H9 (cell line): ENCODE measurements around the gene SLC35A5. TPM values are rescaled to one million over a fixed set of nuclear protein-coding genes. Genes with fewer than 3 reads are reported as not detected.

Experiments
- DNase-seq: peaks from one replicate; pipeline ENCODE4 v3.0.0-alpha.2; 2017
- H2AFZ ChIP-seq: one replicate; pipeline ENCODE4 v1.6.1; 2013; ENCODE audit warnings: mild to moderate bottlenecking, low read length, control low read depth, moderate library complexity
- H2AK5ac ChIP-seq: 2 replicates; pipeline ENCODE4 v1.6.1; 2013; ENCODE audit warnings: low read length, control low read depth, mixed read lengths; ENCODE audit not compliant: insufficient read length
- H2BK120ac ChIP-seq: one replicate; pipeline ENCODE4 v1.6.1; 2013; ENCODE audit warnings: low read depth, mild to moderate bottlenecking, low read length, control low read depth, inconsistent platforms; ENCODE audit not compliant: poor library complexity, severe bottlenecking
- H2BK12ac ChIP-seq: 2 replicates; pipeline ENCODE4 v1.6.1; 2013; ENCODE audit warnings: low read length, control low read depth, mixed read lengths, low read depth; ENCODE audit not compliant: insufficient read length
- H2BK15ac ChIP-seq: 2 replicates; pipeline ENCODE4 v1.6.1; 2013; ENCODE audit warnings: low read depth, low read length, control low read depth
- H2BK20ac ChIP-seq: one replicate; pipeline ENCODE4 v1.6.1; 2013; ENCODE audit warnings: low read depth, mild to moderate bottlenecking, low read length, control low read depth, inconsistent platforms; ENCODE audit not compliant: poor library complexity, severe bottlenecking
- H2BK5ac ChIP-seq: 2 replicates; pipeline ENCODE4 v1.6.1; 2013; ENCODE audit warnings: low read length, control low read depth, mixed read lengths; ENCODE audit not compliant: insufficient read length
- H3K14ac ChIP-seq: 2 replicates; pipeline ENCODE4 v1.6.1; 2013; ENCODE audit warnings: low read length, control low read depth; ENCODE audit not compliant: insufficient read depth
- H3K18ac ChIP-seq: 2 replicates; pipeline ENCODE4 v1.6.1; 2013; ENCODE audit warnings: low read depth, mild to moderate bottlenecking, mixed read lengths, low read length, control low read depth; ENCODE audit not compliant: insufficient read length
- H3K23ac ChIP-seq: 2 replicates; pipeline ENCODE4 v1.6.1; 2013; ENCODE audit warnings: low read length, control low read depth, mixed read lengths, low read depth; ENCODE audit not compliant: insufficient read length
- H3K23me2 ChIP-seq: 2 replicates; pipeline ENCODE4 v1.6.1; 2013; ENCODE audit warnings: low read depth, mild to moderate bottlenecking, mixed read lengths, low read length, control low read depth; ENCODE audit not compliant: insufficient read length, poor library complexity, severe bottlenecking
- H3K27ac ChIP-seq: 2 replicates; pipeline ENCODE4 v1.5.1; 2013; ENCODE audit warnings: low read length, control low read depth, mixed read lengths, low read depth; ENCODE audit not compliant: insufficient read length
- H3K27me3 ChIP-seq: 2 replicates; pipeline ENCODE4 v1.6.1; 2013; ENCODE audit warnings: low read length, control low read depth, inconsistent platforms; ENCODE audit not compliant: insufficient read depth
- H3K4ac ChIP-seq: 2 replicates; pipeline ENCODE4 v1.6.1; 2013; ENCODE audit warnings: low read depth, mild to moderate bottlenecking, control low read depth, inconsistent platforms, low read length, moderate library complexity
- H3K4me1 ChIP-seq: 2 replicates; pipeline ENCODE4 v1.6.1; 2013; ENCODE audit warnings: low read length, control low read depth, inconsistent platforms; ENCODE audit not compliant: insufficient read depth
- H3K4me2 ChIP-seq: 2 replicates; pipeline ENCODE4 v1.6.1; 2013; ENCODE audit warnings: low read length, control low read depth, mixed read lengths; ENCODE audit not compliant: insufficient read length, insufficient read depth
- H3K56ac ChIP-seq: 2 replicates; pipeline ENCODE4 v1.6.1; 2013; ENCODE audit warnings: low read depth, mild to moderate bottlenecking, mixed read lengths, low read length, control low read depth; ENCODE audit not compliant: insufficient read length
- H3K79me1 ChIP-seq: 2 replicates; pipeline ENCODE4 v1.6.1; 2013; ENCODE audit warnings: low read depth, mild to moderate bottlenecking, moderate library complexity, low read length, control low read depth, inconsistent platforms; ENCODE audit not compliant: insufficient read depth, poor library complexity, severe bottlenecking
- H3K79me2 ChIP-seq: 2 replicates; pipeline ENCODE4 v1.6.1; 2013; ENCODE audit warnings: low read length, control low read depth, inconsistent platforms; ENCODE audit not compliant: insufficient read depth
- H3K9ac ChIP-seq: 2 replicates; pipeline ENCODE4 v1.6.1; 2013; ENCODE audit warnings: low read length, control low read depth, mixed read lengths; ENCODE audit not compliant: insufficient read length; ENCODE audit errors: extremely low read depth
- H3K9me3 ChIP-seq: one replicate; pipeline ENCODE4 v1.6.1; 2013; ENCODE audit warnings: low read depth, low read length, inconsistent platforms; ENCODE audit not compliant: control insufficient read depth
- H3T11ph ChIP-seq: one replicate; pipeline ENCODE4 v1.6.1; 2013; ENCODE audit warnings: mild to moderate bottlenecking, low read length, control low read depth, inconsistent platforms
- H4K20me1 ChIP-seq: one replicate; pipeline ENCODE4 v1.6.1; 2013; ENCODE audit not compliant: control insufficient read depth, insufficient read length, insufficient read depth
- H4K5ac ChIP-seq: 2 replicates; pipeline ENCODE4 v1.6.1; 2013; ENCODE audit warnings: low read depth, mild to moderate bottlenecking, mixed read lengths, low read length, control low read depth; ENCODE audit not compliant: insufficient read length
- H4K8ac ChIP-seq: replicated peaks from 2 replicates; pipeline ENCODE4 v1.6.1; 2013; ENCODE audit warnings: low read length, control low read depth, mixed read lengths, low read depth; ENCODE audit not compliant: insufficient read length
- H4K91ac ChIP-seq: 2 replicates; pipeline ENCODE4 v1.6.1; 2013; ENCODE audit warnings: low read depth, mild to moderate bottlenecking, moderate library complexity, mixed read lengths, low read length, control low read depth; ENCODE audit not compliant: insufficient read length
- H3K27ac Mint-ChIP-seq, 3 experiments: 2 replicates in 2 of 3; 3 replicates in 1 of 3; pipeline ENCODE4 v1.8.0; 2020 to 2021; ENCODE audit warnings: mixed read lengths in 3 of 3, mild to moderate bottlenecking in 1 of 3, moderate library complexity in 1 of 3
- H3K27me3 Mint-ChIP-seq: 2 replicates; pipeline ENCODE4 v1.8.0; 2021; ENCODE audit warnings: low read depth, mild to moderate bottlenecking, moderate library complexity, mixed read lengths
- H3K36me3 Mint-ChIP-seq, 3 experiments: 2 replicates in 2 of 3; 3 replicates in 1 of 3; pipeline ENCODE4 v1.8.0; 2020 to 2021; ENCODE audit warnings: low read depth in 3 of 3, mixed read lengths in 3 of 3; ENCODE audit not compliant: insufficient read depth in 1 of 3
- H3K4me1 Mint-ChIP-seq, 2 experiments: 2 replicates each; pipeline ENCODE4 v1.8.0; 2020; ENCODE audit warnings: mixed read lengths in 2 of 2
- H3K4me3 Mint-ChIP-seq, 2 experiments: 2 replicates in 1 of 2; 3 replicates in 1 of 2; pipeline ENCODE4 v1.8.0; 2020 to 2021; ENCODE audit warnings: mild to moderate bottlenecking in 2 of 2, mixed read lengths in 2 of 2, moderate library complexity in 1 of 2
- H3K9me3 Mint-ChIP-seq, 2 experiments: 2 replicates in 1 of 2; 3 replicates in 1 of 2; pipeline ENCODE4 v1.8.0; 2020; ENCODE audit warnings: mild to moderate bottlenecking in 2 of 2, mixed read lengths in 2 of 2, moderate library complexity in 1 of 2
- CTCF ChIP-seq: fragments of 200-600 bp; sonication (generic); conservative IDR thresholded peaks from 3 replicates; pipeline ENCODE4 v1.8.0; 2021; ENCODE audit warnings: antibody characterized with exemption, mild to moderate bottlenecking
- WGBS: extraction: QIAGEN DNeasy Blood & Tissue Kit; methylation state at CpG from one replicate; pipeline ENCODE4 v1.1.7; 2013; ENCODE audit warnings: missing lambda C conversion rate, low lambda C conversion rate, mixed read lengths; ENCODE audit not compliant: insufficient read length; ENCODE audit errors: extremely low coverage; 5-methylcytosine and 5-hydroxymethylcytosine counted together
- total RNA-seq: library from RNA; stranded (reverse); gene quantifications from 2 replicates; pipeline ENCODE4 v1.2.1, GENCODE V29; 2021

The SLC35A5 gene
- total RNA-seq, 1 experiment from 2014 or later = 40.0 TPM

- Histone ChIP-seq H3K4me2 (no peak overlapping the region), H3K79me1 (no peaks in the 10 kb centered on the region), H2BK20ac (no peak overlapping the region), H3K4me1 (no peaks in the 10 kb centered on the region), H2AFZ (no peak overlapping the region), H3K23ac (no peak overlapping the region), H3K56ac (no peak overlapping the region), H3K14ac (no peak overlapping the region), H4K5ac (no peak overlapping the region), H3K18ac (no peak overlapping the region), H3K9me3 (no peaks in the 10 kb centered on the region), H3K27ac (no peak overlapping the region), H2BK5ac (no peak overlapping the region), H2BK15ac (no peak overlapping the region), H4K20me1 (no peaks in the 10 kb centered on the region), H2BK12ac (no peak overlapping the region), H4K91ac (no peak overlapping the region), H3K27me3 (no peaks in the 10 kb centered on the region), H3K23me2 (no peaks in the 10 kb centered on the region), H3K79me2 (no peaks in the 10 kb centered on the region), H3K4ac (no peak overlapping the region), H3T11ph (no peak overlapping the region), H3K9ac (no peak overlapping the region), H4K8ac (no peak overlapping the region), H2AK5ac (no peak overlapping the region), H2BK120ac (no peak overlapping the region)
- Mint-ChIP-seq H3K27ac (no peak overlapping the region), H3K9me3 (no peaks in the 10 kb centered on the region), H3K36me3 (no peaks in the 10 kb centered on the region), H3K4me3 (no peak overlapping the region), H3K4me1 (peaks cover 9 to 11% of the 10 kb centered on the region in 2 experiments; a peak in 3 of 4 replicates), H3K27me3 (no peaks in the 10 kb centered on the region)
- no CpG with 5 or more reads among the region's 2 CpGs for WGBS
- DNase-seq = no peak
- no peak for TF ChIP-seq CTCF
Observed at GRCh38 chr3:112606098-112606497, 44.3 kb downstream of the SLC35A5 start.
